ENCODE measurements around the gene NMRK1. TPM values are rescaled to one million over a fixed set of nuclear protein-coding genes. Genes with fewer than 3 reads are reported as not detected.

NMRK1 gene
- total RNA-seq, 4 donors from 2014 or later, result 20.8 to 53.8 (median 28.1) TPM

DNA sequence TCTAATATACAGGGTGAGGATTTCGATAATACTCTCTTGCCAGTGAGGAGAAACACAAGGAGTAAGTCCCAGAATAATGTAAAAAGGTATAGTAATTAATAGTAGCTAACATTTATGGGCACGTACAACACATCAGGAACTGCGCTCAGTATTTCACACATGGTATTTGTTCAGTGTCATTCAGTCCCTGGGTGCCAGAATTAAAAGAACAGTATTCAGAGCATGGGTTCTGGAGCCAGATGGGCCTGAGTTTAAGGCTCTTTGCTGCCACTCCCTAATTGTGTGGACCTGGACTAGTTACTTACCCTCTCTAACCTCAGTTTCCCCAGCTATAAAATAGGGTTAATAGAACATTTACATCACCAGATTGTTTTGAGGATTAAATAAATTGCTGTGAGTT, 16.7 kb upstream of the NMRK1 start:
- Histone ChIP-seq H3K27ac (no peak overlapping the region), H3K27me3 (no peaks in the 10 kb centered on the region), H3K4me3 (replicated peaks in 1 of 3) (no peak overlapping the region), H3K36me3 (no peaks in the 10 kb centered on the region), H3K9me3 (no peaks in the 10 kb centered on the region), H3K4me1 (peaks cover 6 to 22% of the 10 kb centered on the region in 2 donors)
- DNase-seq, result no peak
- TF ChIP-seq POLR2A (IDR thresholded peaks at IDR 0.05) (no peak), CTCF (IDR thresholded peaks at IDR 0.05) (no peak)
- 94 to 98% methylated on average over 3 of the region's 3 CpGs for WGBS, 2 donors
- intact Hi-C loops (cut with DNase I), result no loop called here

DNA sequence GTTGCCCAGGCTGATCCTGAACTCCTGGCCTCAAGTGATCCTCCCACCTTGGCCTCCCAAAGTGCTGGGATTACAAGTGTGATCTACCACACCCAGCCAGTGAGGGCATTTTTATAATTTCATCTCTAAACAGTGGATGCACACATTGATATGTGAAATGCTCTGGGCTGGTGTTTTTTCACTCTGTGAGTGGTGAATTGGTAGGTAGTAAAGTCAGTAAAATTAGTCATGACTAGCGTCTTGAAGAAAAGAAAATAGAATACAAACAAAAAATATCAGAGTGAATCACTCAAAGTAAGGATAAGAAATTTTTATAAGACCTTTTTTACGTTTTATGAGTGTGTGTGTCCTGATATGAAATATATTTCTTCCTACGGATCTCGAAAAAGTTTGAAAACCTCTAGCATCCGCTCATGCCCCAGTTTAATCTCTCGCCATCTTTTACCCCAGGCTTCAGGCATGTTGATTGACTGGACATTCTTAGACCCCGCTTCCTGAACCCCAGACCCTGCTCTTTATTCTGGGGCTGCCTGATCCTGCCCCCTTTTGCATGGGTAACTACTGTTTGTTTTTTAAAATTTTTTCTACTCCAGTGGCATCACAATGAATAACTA, 14.3 kb upstream of the NMRK1 start:
- H3K4me3 ChIP-seq (replicated peaks in 1 of 3), result no peak overlapping the region
- DNase-seq, result no peak
- peak overlapping the region in 1 of 3 donors; percentile 56 for H3K27ac ChIP-seq
- no peaks in the 10 kb centered on the region for H3K9me3 ChIP-seq
- TF ChIP-seq POLR2A (IDR thresholded peaks at IDR 0.05), result no peak
- no peak for TF ChIP-seq CTCF (IDR thresholded peaks at IDR 0.05)
- 97% methylated on average over 7 of the region's 7 CpGs for WGBS, 2 donors
- intact Hi-C loops (cut with DNase I), result no loop called here
- H3K36me3 ChIP-seq, result no peaks in the 10 kb centered on the region
- no peaks in the 10 kb centered on the region for H3K27me3 ChIP-seq
- H3K4me1 ChIP-seq, result peaks cover 6 to 22% of the 10 kb centered on the region in 2 donors

DNA sequence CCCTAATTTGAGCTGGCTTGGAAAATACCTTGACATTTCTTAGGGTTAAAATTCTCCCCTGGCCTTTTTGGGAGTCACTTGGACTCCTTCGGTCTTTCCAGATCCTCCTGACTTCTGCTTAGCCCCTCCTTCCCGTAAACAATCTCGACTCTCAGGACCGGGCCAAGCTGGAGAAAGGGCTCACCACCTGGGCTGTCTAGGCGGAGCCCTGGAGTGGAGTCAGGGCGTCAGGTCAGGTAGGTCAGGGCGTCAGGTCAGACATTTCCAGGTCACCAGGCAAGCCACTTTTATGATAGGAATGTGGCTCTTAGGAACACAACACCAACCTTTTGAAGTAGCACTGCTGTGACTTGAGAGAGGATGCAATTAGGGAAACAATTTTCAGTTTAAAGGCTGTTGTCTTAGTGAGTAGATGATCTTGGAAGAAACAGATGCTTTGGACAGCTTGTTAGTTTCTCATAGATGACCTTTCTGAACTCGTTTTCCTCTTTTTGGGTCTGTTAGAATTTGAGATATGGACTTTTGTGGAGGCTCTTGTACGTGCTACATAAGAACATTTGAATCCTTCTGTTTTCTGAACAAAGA, 13.1 kb upstream of the NMRK1 start:
- Histone ChIP-seq H3K27ac (peak overlapping the region; percentile 16 to 56 (median 44)), H3K36me3 (no peaks in the 10 kb centered on the region), H3K27me3 (no peaks in the 10 kb centered on the region), H3K9me3 (no peaks in the 10 kb centered on the region), H3K4me1 (peaks cover 6 to 22% of the 10 kb centered on the region in 2 donors), H3K4me3 (replicated peaks in 1 of 3) (no peak overlapping the region)
- 32 to 61% methylated on average over 8 to 9 of the region's 9 CpGs for WGBS, 2 donors
- peak; percentile 53 to 55 for DNase-seq
- TF ChIP-seq CTCF (IDR thresholded peaks at IDR 0.05) (no peak), POLR2A (IDR thresholded peaks at IDR 0.05) (no peak)
- intact Hi-C loops (cut with DNase I), result no loop called here

- no peaks in the 10 kb centered on the region for H3K36me3 ChIP-seq
- WGBS, 2 donors, result 81 to 93% methylated on average over 4 of the region's 4 CpGs
- H3K4me3 ChIP-seq (replicated peaks in 1 of 3), result no peak overlapping the region
- TF ChIP-seq POLR2A (IDR thresholded peaks at IDR 0.05) (no peak), CTCF (IDR thresholded peaks at IDR 0.05) (no peak)
- intact Hi-C loops (cut with DNase I), result no loop called here
- H3K27ac ChIP-seq, result no peak overlapping the region
- no peak for DNase-seq
- H3K27me3 ChIP-seq, result no peaks in the 10 kb centered on the region
- H3K9me3 ChIP-seq, result no peaks in the 10 kb centered on the region
- peaks cover 25 to 44% of the 10 kb centered on the region in 2 donors for H3K4me1 ChIP-seq
Measured at GRCh38 chr9:75096796-75097195, 8.8 kb upstream of the NMRK1 start.

GRCh38 chr9:75092766-75093165, 4.8 kb upstream of the NMRK1 start:
- intact Hi-C loops (cut with DNase I), result no loop called here

More at GRCh38 chr9:75092766-75093165, 4.8 kb upstream of the NMRK1 start:
- no peak for TF ChIP-seq CTCF (IDR thresholded peaks at IDR 0.05)
- no peak for TF ChIP-seq POLR2A (IDR thresholded peaks at IDR 0.05)
- 92% methylated on average over 4 of the region's 4 CpGs for WGBS, 2 donors
- H3K36me3 ChIP-seq, result no peaks in the 10 kb centered on the region
- H3K4me1 ChIP-seq, result peaks cover 38 to 42% of the 10 kb centered on the region in 2 donors
- no peak overlapping the region for H3K4me3 ChIP-seq (replicated peaks in 1 of 3)
- no peak for DNase-seq
- no peaks in the 10 kb centered on the region for H3K9me3 ChIP-seq
- H3K27me3 ChIP-seq, result no peaks in the 10 kb centered on the region
- H3K27ac ChIP-seq, result no peak overlapping the region
